ENCODE results near the gene RAD51B.

RAD51B gene

GRCh38 chr14:68737086-68737485 is 917.5 kb downstream of the RAD51B start:
- H3K27me3 Mint-ChIP-seq (ENCODE audit: low read depth) = peaks cover 5% of the 10 kb centered on the region
- H3K4me3 Mint-ChIP-seq = peak overlapping the region in 1 of 3 experiments; percentile 55
- H3K36me3 Mint-ChIP-seq (ENCODE audit: low read depth) = no peaks in the 10 kb centered on the region
- H3K27ac Mint-ChIP-seq = peak overlapping the region; percentile 94 to 99 (median 98)
- H3K9me3 Mint-ChIP-seq = peaks cover 2% of the 10 kb centered on the region
- peaks cover 63% of the 10 kb centered on the region for H3K4me1 Mint-ChIP-seq
- no peak for TF ChIP-seq CTCF (IDR thresholded peaks at IDR 0.05; ENCODE audit: unreplicated experiment in 3 of 3)

GRCh38 chr14:68738559-68738958 is 919.0 kb downstream of the RAD51B start:
- no peaks in the 10 kb centered on the region for H3K36me3 Mint-ChIP-seq (ENCODE audit: low read depth)
- H3K27me3 Mint-ChIP-seq (ENCODE audit: low read depth) = peaks cover 5% of the 10 kb centered on the region
- H3K27ac Mint-ChIP-seq = peak overlapping the region; percentile 40 to 88 (median 87)
- H3K4me1 Mint-ChIP-seq = peaks cover 51% of the 10 kb centered on the region
- TF ChIP-seq CTCF (IDR thresholded peaks at IDR 0.05; ENCODE audit: unreplicated experiment in 3 of 3) = no peak
- H3K9me3 Mint-ChIP-seq = peaks cover 8% of the 10 kb centered on the region
- no peak overlapping the region for H3K4me3 Mint-ChIP-seq

- Mint-ChIP-seq H3K4me1 (peaks cover 42% of the 10 kb centered on the region), H3K27me3 (ENCODE audit: low read depth) (peaks cover 5% of the 10 kb centered on the region), H3K4me3 (no peak overlapping the region), H3K36me3 (ENCODE audit: low read depth) (no peaks in the 10 kb centered on the region), H3K9me3 (peaks cover 8% of the 10 kb centered on the region), H3K27ac (peak overlapping the region in 2 of 3 experiments; percentile 87 to 88)
- no peak for TF ChIP-seq CTCF (IDR thresholded peaks at IDR 0.05; ENCODE audit: unreplicated experiment in 3 of 3)
Observed at GRCh38 chr14:68739701-68740100, 920.1 kb downstream of the RAD51B start.

- Mint-ChIP-seq H3K9me3 (peaks cover 8% of the 10 kb centered on the region), H3K4me1 (peaks cover 35% of the 10 kb centered on the region), H3K36me3 (ENCODE audit: low read depth) (no peaks in the 10 kb centered on the region), H3K27ac (peak overlapping the region in 1 of 3 experiments; percentile 28), H3K27me3 (ENCODE audit: low read depth) (peaks cover 5% of the 10 kb centered on the region), H3K4me3 (no peak overlapping the region)
- no peak for TF ChIP-seq CTCF (IDR thresholded peaks at IDR 0.05; ENCODE audit: unreplicated experiment in 3 of 3)
Observed at GRCh38 chr14:68740788-68741476, 921.4 kb downstream of the RAD51B start.

GRCh38 chr14:68741477-68741791 is 921.9 kb downstream of the RAD51B start:
- Mint-ChIP-seq H3K4me1 (peaks cover 31% of the 10 kb centered on the region), H3K4me3 (no peak overlapping the region), H3K27me3 (ENCODE audit: low read depth) (peaks cover 5% of the 10 kb centered on the region), H3K27ac (no peak overlapping the region), H3K36me3 (ENCODE audit: low read depth) (no peaks in the 10 kb centered on the region), H3K9me3 (peaks cover 8% of the 10 kb centered on the region)
- TF ChIP-seq CTCF (IDR thresholded peaks at IDR 0.05; ENCODE audit: unreplicated experiment in 3 of 3) = no peak

GRCh38 chr14:68741839-68742470 is 922.4 kb downstream of the RAD51B start:
- Mint-ChIP-seq H3K4me3 (no peak overlapping the region), H3K27me3 (ENCODE audit: low read depth) (peaks cover 5% of the 10 kb centered on the region), H3K27ac (peak overlapping the region in 1 of 3 experiments; percentile 28), H3K4me1 (peaks cover 26% of the 10 kb centered on the region), H3K9me3 (peaks cover 8% of the 10 kb centered on the region), H3K36me3 (ENCODE audit: low read depth) (no peaks in the 10 kb centered on the region)
- no peak for TF ChIP-seq CTCF (IDR thresholded peaks at IDR 0.05; ENCODE audit: unreplicated experiment in 3 of 3)

Data from nephron (organoid).